Endothelial cell of umbilical vein (primary cell): ENCODE results near the gene MVP.

Experiments
- CTCF ChIP-seq, 2 donors: IDR thresholded peaks; 1 replicate in 1 of 2; 2 replicates in 1 of 2; pipeline ENCODE4 v1.5.1; 2011; ENCODE audit warnings: low read length in 2 of 2, mild to moderate bottlenecking in 2 of 2, moderate library complexity in 2 of 2, control low read depth in 1 of 2, inconsistent platforms in 1 of 2, low read depth in 1 of 2; ENCODE audit not compliant: insufficient read depth in 1 of 2; ENCODE audit errors: extremely low read depth in 1 of 2
- EZH2 ChIP-seq: IDR thresholded peaks from 2 replicates; pipeline ENCODE4 v1.6.1; 2012; ENCODE audit warnings: borderline replicate concordance, low read depth, mild to moderate bottlenecking, moderate library complexity, low read length, inconsistent platforms; ENCODE audit not compliant: severe bottlenecking
- FOS ChIP-seq: IDR thresholded peaks from 2 replicates; pipeline ENCODE4 v1.6.1; 2011; ENCODE audit warnings: mild to moderate bottlenecking, low read length, moderate library complexity, borderline replicate concordance; ENCODE audit not compliant: insufficient read depth
- POLR2A ChIP-seq: IDR thresholded peaks from 2 replicates; pipeline ENCODE4 v1.6.1; 2012; ENCODE audit warnings: low read depth, mild to moderate bottlenecking, control low read depth, low read length
- POLR2AphosphoS5 ChIP-seq: IDR thresholded peaks from 2 replicates; pipeline ENCODE4 v1.6.1; 2012; ENCODE audit warnings: low read depth, mild to moderate bottlenecking, control low read depth, low read length, moderate library complexity; ENCODE audit not compliant: insufficient read depth

DNA sequence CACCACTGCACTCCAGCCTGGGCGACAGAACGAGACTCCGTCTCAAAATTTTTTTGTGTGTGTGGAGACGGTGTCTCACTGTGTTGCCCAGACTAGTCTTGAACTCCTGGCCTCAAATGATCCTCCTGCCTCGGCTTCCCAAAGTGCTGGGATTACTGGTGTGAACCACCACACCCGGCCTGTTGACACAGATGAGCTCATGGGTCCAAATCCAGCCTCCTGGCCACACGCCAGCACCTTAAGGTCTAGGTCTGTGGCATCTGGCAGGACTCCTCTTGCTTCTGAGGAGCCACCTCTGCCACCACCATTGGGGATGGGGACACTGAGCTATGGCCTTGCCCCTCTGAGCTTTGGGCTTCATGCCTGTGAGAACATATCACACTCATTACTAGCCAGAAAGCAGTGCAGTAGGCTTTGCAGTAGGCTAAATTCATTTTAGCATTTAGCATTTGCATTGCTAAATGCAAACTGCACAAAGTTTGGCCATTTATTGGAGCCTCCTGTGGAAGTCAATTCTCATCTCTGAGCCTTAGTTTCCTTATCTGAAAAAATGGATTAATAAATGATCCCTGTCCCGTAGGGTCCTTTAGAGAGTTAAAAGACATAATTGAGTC lies 48.2 kb downstream of the MVP start:
- TF ChIP-seq CTCF (IDR thresholded peaks at IDR 0.05; ENCODE audit: extremely low read depth in 1 of 2, insufficient read depth in 1 of 2, low read depth in 1 of 2, low read length in 2 of 2), result no peak
- no peak for TF ChIP-seq POLR2AphosphoS5
- TF ChIP-seq EZH2, result no peak
- no peak for TF ChIP-seq FOS
- TF ChIP-seq POLR2A, result no peak
